Bronchial epithelial cell (primary cell): ENCODE measurements around the gene COL28A1. TPM values are rescaled to one million over a fixed set of nuclear protein-coding genes. Genes with fewer than 3 reads are reported as not detected.

Experiments
- DNase-seq: peaks from one replicate; pipeline ENCODE4 v3.0.0-alpha.2; 2010; ENCODE audit warnings: low read depth
- FAIRE-seq: peaks from 2 replicates; lab custom pipeline; 2011; peaks lifted over from hg19 to GRCh38; lab: Jason Lieb, UNC
- H3K27me3 ChIP-seq: 2 replicates; pipeline ENCODE4 v1.5.1; 2011; ENCODE audit warnings: low read length; ENCODE audit not compliant: control insufficient read depth, insufficient read depth
- H3K36me3 ChIP-seq: 2 replicates; pipeline ENCODE4 v1.5.1; 2011; ENCODE audit warnings: low read length; ENCODE audit not compliant: control insufficient read depth, insufficient read depth
- H3K4me3 ChIP-seq: 2 replicates; pipeline ENCODE4 v1.5.1; 2011; ENCODE audit warnings: mild to moderate bottlenecking, low read depth, low read length, control low read depth
- total RNA-seq: library from RNA; depleted of rRNA; stranded (reverse); fragments of >200 nt; gene quantifications from 2 replicates; pipeline ENCODE4 v1.2.1, GENCODE V29; 2014
- TF ChIP-seq, protein P1 (sequence below): IDR thresholded peaks from 2 replicates; pipeline ENCODE4 v1.5.1; 2011; ENCODE audit warnings: mild to moderate bottlenecking, moderate library complexity, low read length, control low read depth, inconsistent platforms; ENCODE audit not compliant: insufficient read depth, severe bottlenecking

The COL28A1 gene
- total RNA-seq, 1 donor from 2014 or later: not detected

DNA sequence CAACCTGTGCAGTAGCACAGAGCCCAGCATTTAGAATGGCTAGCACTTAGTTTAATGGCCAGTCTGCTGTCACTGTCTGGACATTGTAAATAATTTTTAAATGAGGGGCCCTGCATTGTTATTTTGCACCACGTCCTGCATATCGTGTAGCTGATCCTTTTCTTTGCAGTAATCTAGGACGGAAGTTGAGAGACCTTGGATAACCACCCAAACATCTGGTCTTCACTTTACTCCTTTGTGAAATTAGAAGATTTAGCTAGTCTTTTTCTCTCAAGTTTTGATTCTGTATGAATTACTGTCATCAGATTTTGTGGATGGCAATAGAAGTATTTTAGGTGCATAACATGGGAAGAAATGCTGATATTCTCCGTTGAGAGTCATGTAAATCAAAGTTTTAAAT, 32.9 kb upstream of the COL28A1 start:
- no peaks in the 10 kb centered on the region for H3K27me3 ChIP-seq
- TF ChIP-seq, protein P1, sequence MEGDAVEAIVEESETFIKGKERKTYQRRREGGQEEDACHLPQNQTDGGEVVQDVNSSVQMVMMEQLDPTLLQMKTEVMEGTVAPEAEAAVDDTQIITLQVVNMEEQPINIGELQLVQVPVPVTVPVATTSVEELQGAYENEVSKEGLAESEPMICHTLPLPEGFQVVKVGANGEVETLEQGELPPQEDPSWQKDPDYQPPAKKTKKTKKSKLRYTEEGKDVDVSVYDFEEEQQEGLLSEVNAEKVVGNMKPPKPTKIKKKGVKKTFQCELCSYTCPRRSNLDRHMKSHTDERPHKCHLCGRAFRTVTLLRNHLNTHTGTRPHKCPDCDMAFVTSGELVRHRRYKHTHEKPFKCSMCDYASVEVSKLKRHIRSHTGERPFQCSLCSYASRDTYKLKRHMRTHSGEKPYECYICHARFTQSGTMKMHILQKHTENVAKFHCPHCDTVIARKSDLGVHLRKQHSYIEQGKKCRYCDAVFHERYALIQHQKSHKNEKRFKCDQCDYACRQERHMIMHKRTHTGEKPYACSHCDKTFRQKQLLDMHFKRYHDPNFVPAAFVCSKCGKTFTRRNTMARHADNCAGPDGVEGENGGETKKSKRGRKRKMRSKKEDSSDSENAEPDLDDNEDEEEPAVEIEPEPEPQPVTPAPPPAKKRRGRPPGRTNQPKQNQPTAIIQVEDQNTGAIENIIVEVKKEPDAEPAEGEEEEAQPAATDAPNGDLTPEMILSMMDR: no peak
- H3K36me3 ChIP-seq: no peaks in the 10 kb centered on the region
- DNase-seq (no peak), FAIRE-seq (no peak)
- H3K4me3 ChIP-seq: no peak overlapping the region

DNA sequence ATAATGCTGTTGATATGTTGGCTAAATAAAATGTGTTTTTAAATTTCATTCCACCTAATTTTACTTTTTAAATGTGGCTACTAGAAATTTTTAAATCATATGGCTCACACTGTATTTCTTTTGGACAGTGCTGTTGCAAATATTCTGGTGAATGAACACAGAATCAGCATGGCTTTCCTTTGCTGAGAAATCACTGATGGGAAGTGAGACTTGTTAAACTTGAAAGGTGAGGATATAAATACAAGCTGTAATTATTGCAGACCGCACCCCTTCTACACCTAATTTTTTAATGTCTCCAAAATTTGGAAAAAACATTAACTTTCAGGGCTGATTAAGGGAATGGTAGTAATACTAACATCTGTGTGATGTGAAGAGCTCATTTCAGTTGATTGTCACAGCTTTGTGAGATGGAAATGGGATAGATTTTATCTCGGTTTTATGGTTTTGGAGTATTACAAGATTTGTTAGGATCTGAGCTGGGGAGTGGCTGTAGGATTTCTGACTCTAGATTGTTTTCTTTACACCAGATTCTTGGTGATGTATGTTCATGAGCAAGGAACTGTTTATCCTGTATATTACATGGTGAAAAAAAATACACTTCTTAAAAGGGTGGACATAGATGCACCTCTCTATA, 32.3 kb upstream of the COL28A1 start:
- Histone ChIP-seq H3K36me3 (no peaks in the 10 kb centered on the region), H3K4me3 (peak overlapping the region; percentile 75), H3K27me3 (no peaks in the 10 kb centered on the region)
- FAIRE-seq (no peak), DNase-seq (peak; percentile 35)
- TF ChIP-seq, protein P1: no peak

DNA sequence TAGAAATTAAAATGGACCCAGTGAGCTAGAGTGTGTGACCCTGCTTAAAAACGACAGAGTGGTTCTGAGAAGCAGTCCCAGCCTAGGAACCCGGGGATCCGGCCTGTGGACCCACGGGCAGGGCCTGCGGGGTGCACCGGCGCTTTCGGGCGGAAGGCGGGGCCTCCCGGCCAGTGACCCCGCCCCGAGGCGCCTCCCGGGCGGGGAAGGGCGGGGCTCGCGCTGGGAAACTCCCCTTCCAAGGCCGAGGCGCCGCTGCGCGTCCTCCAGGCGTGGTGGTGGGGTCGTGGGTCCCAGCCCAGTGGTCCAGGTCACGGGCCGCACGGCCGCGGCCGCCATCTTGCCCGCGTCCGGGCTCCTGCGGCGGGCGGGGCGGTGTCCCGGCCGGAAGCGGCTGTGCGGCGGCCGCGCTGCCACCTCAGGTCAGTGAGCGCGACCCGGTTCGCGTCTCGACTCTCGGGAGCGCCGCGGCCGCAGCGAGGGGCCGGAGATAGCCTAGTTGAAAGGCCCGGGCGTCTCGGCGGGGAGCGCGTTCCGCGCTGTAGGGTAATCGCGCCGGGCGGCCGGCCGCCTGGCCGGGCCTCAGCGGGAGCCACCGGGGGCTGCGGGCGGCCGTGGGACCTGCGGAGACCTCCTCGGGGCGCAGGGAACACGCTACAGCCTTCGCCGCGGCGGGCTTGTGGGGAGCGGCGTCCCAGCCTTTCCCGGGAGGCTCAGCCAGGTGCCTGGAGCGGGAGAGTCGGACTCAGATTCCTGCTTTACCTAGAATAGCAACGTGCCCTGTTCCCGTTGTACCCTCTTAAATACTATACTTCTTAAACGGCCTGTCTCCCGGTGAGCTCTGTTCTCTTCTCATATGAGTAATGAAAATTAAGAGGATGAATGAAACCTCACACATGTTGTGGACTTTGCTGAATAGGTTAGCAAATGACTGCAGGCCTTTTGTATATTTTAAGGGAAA, 31.3 kb upstream of the COL28A1 start, which contains the start of gene MIOS:
Gene MIOS, plus strand, starts transcription at position 234 of the 961 bp plus-strand sequence. CDS start 5,592 bp downstream, outside the sequence.
- H3K27me3 ChIP-seq: no peaks in the 10 kb centered on the region
- no peaks in the 10 kb centered on the region for H3K36me3 ChIP-seq
- peak within 1 kb of the TSS; percentile 75 for H3K4me3 ChIP-seq
- FAIRE-seq: no peak
- TF ChIP-seq, protein P1: no peak
- DNase-seq: peak; percentile 40

DNA sequence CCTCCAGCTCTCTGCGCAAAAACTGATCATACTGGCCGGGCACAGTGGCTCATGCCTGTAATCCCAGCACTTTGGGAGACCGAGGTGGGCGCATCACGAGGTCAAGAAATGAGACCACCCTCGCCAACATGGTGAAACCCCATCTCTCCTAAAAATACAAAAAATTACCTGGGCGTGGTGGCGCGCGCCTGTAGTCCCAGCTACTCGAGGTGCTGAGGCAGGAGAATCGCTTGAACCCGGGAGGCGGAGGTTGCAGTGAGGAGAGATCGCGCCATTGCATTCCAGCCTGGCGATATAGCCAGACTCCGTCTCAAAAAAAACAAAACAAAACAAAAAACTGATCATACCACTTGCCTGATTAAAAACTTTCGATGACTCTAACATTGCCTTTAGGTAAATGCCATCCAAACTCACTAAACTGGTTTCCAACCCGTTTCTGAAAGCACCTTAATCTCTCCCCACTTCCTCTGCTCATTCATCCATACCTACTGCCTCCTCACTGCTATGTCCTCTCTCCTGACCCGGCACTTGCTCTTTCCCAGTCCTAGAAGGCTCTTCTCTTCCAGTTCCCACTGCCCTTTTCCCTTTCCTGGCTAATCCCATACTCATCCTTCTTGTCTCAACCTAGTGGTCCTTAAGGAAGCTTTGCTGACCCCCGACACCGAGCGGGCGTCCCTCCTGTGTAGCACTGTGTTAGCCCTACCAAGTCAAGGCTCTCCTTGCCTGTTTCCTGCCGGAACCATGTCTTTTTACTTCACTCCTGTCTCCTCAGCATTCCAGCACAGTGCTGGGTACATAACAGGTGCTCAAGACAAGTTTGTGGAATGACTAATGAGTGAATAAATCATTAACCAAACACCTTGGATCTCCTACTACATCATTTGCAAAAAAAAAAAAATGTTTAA, 30.3 kb upstream of the COL28A1 start:
- Histone ChIP-seq H3K4me3 (peak overlapping the region; percentile 75), H3K36me3 (no peaks in the 10 kb centered on the region), H3K27me3 (no peaks in the 10 kb centered on the region)
- DNase-seq (peak; percentile 88), FAIRE-seq (no peak)
- TF ChIP-seq, protein P1: no peak

DNA sequence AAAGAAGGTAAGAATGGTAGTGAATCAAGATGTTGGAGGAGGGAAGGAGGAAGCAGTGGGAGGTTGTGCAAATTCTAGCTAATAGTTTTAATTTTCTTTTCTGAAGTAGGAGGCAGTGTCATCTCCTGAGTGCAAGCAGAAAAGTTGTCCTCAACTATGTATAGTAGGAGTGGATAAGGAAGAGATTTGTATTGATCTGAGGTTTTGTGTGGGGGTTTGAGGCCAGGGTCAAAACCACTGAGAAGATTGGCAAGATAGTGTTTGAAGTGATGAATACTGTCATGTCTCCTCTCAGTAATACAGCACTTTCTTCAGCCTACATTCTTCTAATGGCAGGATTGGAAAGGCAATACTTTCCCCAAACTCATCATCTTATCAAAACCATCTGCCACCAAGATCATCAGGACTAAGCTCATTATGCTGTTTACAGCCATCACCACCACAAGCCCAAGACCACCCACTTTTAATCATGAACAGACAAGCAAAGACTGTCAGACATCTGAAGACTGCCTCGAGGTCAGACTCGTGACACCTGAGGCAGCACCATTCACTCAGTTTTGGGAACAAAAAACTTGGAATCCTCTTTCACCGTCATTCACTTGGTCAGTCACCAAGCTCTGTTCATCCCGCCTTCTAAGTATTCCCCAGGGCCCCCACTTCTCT, 29.5 kb upstream of the COL28A1 start:
- Histone ChIP-seq H3K36me3 (no peaks in the 10 kb centered on the region), H3K4me3 (no peak overlapping the region), H3K27me3 (no peaks in the 10 kb centered on the region)
- FAIRE-seq: no peak
- TF ChIP-seq, protein P1: no peak
- DNase-seq: no peak
